ENCODE results near the gene CD4.
A peak's percentile ranks its signal among the peaks of the same experiment; 100 is the strongest.

Gene CD4

GRCh38 chr12:6757028-6757690 lies 32.2 kb upstream of the CD4 start:
- Histone ChIP-seq H3K36me3 (ENCODE audit: control insufficient read depth, low read length) (no peaks in the 10 kb centered on the region), H3K4me2 (ENCODE audit: low read length) (no peak overlapping the region), H3K9me2 (replicated peaks; ENCODE audit: control insufficient read depth, low read length) (no peaks in the 10 kb centered on the region), H3K4me1 (ENCODE audit: control insufficient read depth, low read length) (peaks cover 31% of the 10 kb centered on the region), H3K4me3 (ENCODE audit: low read length) (no peak overlapping the region), H3K27ac (ENCODE audit: low read depth, low read length) (no peak overlapping the region), H3F3A (ENCODE audit: control insufficient read depth, insufficient read depth) (no peaks in the 10 kb centered on the region), H3K9me3 (ENCODE audit: control insufficient read depth, insufficient read depth, low read length) (no peaks in the 10 kb centered on the region), H3K79me2 (ENCODE audit: control insufficient read depth, low read length) (peaks cover 7% of the 10 kb centered on the region), H3K27me3 (ENCODE audit: control insufficient read depth, low read length) (no peaks in the 10 kb centered on the region), H4K20me1 (ENCODE audit: control insufficient read depth, insufficient read depth, low read depth, low read length) (no peaks in the 10 kb centered on the region)
- TF ChIP-seq, protein P1, sequence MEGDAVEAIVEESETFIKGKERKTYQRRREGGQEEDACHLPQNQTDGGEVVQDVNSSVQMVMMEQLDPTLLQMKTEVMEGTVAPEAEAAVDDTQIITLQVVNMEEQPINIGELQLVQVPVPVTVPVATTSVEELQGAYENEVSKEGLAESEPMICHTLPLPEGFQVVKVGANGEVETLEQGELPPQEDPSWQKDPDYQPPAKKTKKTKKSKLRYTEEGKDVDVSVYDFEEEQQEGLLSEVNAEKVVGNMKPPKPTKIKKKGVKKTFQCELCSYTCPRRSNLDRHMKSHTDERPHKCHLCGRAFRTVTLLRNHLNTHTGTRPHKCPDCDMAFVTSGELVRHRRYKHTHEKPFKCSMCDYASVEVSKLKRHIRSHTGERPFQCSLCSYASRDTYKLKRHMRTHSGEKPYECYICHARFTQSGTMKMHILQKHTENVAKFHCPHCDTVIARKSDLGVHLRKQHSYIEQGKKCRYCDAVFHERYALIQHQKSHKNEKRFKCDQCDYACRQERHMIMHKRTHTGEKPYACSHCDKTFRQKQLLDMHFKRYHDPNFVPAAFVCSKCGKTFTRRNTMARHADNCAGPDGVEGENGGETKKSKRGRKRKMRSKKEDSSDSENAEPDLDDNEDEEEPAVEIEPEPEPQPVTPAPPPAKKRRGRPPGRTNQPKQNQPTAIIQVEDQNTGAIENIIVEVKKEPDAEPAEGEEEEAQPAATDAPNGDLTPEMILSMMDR (IDR thresholded peaks at IDR 0.05; ENCODE audit: low read depth, low read length, poor library complexity, severe bottlenecking), result no peak
- no peak for TF ChIP-seq EZH2phosphoT487 (IDR thresholded peaks at IDR 0.05; ENCODE audit: borderline replicate concordance, low read length)

GRCh38 chr12:6758506-6759095 lies 30.7 kb upstream of the CD4 start:
- Histone ChIP-seq H3K36me3 (ENCODE audit: control insufficient read depth, low read length) (no peaks in the 10 kb centered on the region), H3K4me3 (ENCODE audit: low read length) (peak overlapping the region; percentile 17; the same call in 1 of the 2 replicates), H3K27me3 (ENCODE audit: control insufficient read depth, low read length) (no peaks in the 10 kb centered on the region), H3K9me3 (ENCODE audit: control insufficient read depth, insufficient read depth, low read length) (no peaks in the 10 kb centered on the region), H3K4me2 (ENCODE audit: low read length) (peak overlapping the region; percentile 50), H3K27ac (ENCODE audit: low read depth, low read length) (no peak overlapping the region), H3K4me1 (ENCODE audit: control insufficient read depth, low read length) (peaks cover 27% of the 10 kb centered on the region), H3K9me2 (replicated peaks; ENCODE audit: control insufficient read depth, low read length) (no peaks in the 10 kb centered on the region), H4K20me1 (ENCODE audit: control insufficient read depth, insufficient read depth, low read depth, low read length) (no peaks in the 10 kb centered on the region), H3F3A (ENCODE audit: control insufficient read depth, insufficient read depth) (0 out of 2 replicates have a peak, but pooled peaks cover 2% of the 10 kb centered on the region), H3K79me2 (ENCODE audit: control insufficient read depth, low read length) (no peaks in the 10 kb centered on the region)
- TF ChIP-seq EZH2phosphoT487 (IDR thresholded peaks at IDR 0.05; ENCODE audit: borderline replicate concordance, low read length), result no peak
- TF ChIP-seq, protein P1 (IDR thresholded peaks at IDR 0.05; ENCODE audit: low read depth, low read length, poor library complexity, severe bottlenecking), result no peak

DNA sequence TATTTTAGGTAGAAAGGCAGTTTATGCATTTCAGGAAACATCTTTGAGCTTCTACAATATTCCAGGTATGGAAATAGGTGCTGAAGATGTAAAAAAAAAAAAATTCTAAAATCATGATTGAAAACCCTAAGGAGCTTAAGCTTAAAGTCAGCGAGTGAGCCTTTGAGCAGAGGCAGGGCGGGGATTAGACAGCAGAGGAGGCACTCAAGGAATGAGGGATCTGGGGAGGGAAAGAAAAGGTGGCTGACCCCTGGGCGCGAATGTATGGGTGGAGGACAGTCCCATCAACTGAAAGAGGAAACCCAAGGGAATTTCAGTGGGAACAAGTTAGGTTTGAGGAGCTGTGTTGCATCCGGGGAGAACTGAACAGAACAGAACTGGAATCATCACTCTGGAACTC lies 29.6 kb upstream of the CD4 start:
- peaks cover 2% of the 10 kb centered on the region; the same call in 1 of the 2 replicates for H3F3A ChIP-seq (ENCODE audit: control insufficient read depth, insufficient read depth)
- peaks cover 28% of the 10 kb centered on the region for H3K4me1 ChIP-seq (ENCODE audit: control insufficient read depth, low read length)
- no peaks in the 10 kb centered on the region for H3K27me3 ChIP-seq (ENCODE audit: control insufficient read depth, low read length)
- no peaks in the 10 kb centered on the region for H3K36me3 ChIP-seq (ENCODE audit: control insufficient read depth, low read length)
- no peaks in the 10 kb centered on the region for H4K20me1 ChIP-seq (ENCODE audit: control insufficient read depth, insufficient read depth, low read depth, low read length)
- H3K79me2 ChIP-seq (ENCODE audit: control insufficient read depth, low read length), result no peaks in the 10 kb centered on the region
- no peaks in the 10 kb centered on the region for H3K9me2 ChIP-seq (replicated peaks; ENCODE audit: control insufficient read depth, low read length)
- H3K4me2 ChIP-seq (ENCODE audit: low read length), result no peak overlapping the region
- no peak for TF ChIP-seq EZH2phosphoT487 (IDR thresholded peaks at IDR 0.05; ENCODE audit: borderline replicate concordance, low read length)
- TF ChIP-seq, protein P1 (IDR thresholded peaks at IDR 0.05; ENCODE audit: low read depth, low read length, poor library complexity, severe bottlenecking), result no peak
- no peak overlapping the region for H3K27ac ChIP-seq (ENCODE audit: low read depth, low read length)
- H3K4me3 ChIP-seq (ENCODE audit: low read length), result no peak overlapping the region
- no peaks in the 10 kb centered on the region for H3K9me3 ChIP-seq (ENCODE audit: control insufficient read depth, insufficient read depth, low read length)
